NCI-H1694 (cell line): ENCODE measurements around the gene CCDC116.
A peak's percentile ranks its signal among the peaks of the same experiment; 100 is the strongest.
"Not testable (repeated sequence)": the region's sequence is repeated elsewhere in the genome, so short reads cannot be mapped to it uniquely, and the experiment has no call there.

Experiments used
- DNase-seq: peaks from one replicate; lab custom pipeline; 2025; lab: John Stamatoyannopoulos, UW

The CCDC116 gene

DNA sequence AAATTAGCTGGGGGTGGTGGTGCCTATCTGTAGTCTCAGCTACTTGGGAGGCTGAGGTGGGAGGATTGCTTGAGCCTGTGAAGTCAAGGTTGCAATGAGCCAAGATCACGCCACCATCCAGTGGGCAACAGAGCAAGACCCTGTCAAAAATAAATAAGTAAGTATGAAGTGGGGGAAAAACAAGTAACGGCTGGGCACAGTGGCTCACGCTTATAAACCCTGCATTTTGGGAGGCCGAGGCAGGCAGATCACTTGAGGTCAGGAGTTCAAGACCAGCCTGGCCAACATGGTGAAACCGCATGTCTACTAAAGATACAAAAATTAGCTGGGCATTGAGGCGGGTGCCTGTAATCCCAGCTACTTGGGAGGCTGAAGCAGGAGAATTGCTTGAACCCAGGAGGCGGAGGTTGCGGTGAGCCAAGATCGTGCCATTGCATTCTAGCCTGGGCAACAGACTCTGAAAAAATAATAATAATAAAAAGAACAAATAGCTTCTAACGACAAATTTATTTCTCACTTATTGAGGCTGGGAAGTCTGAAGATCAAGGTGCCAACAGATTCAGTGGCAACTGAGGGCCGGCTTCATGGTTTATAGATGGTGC is 22.9 kb upstream of the CCDC116 start:
- DNase-seq: not testable (repeated sequence)

DNA sequence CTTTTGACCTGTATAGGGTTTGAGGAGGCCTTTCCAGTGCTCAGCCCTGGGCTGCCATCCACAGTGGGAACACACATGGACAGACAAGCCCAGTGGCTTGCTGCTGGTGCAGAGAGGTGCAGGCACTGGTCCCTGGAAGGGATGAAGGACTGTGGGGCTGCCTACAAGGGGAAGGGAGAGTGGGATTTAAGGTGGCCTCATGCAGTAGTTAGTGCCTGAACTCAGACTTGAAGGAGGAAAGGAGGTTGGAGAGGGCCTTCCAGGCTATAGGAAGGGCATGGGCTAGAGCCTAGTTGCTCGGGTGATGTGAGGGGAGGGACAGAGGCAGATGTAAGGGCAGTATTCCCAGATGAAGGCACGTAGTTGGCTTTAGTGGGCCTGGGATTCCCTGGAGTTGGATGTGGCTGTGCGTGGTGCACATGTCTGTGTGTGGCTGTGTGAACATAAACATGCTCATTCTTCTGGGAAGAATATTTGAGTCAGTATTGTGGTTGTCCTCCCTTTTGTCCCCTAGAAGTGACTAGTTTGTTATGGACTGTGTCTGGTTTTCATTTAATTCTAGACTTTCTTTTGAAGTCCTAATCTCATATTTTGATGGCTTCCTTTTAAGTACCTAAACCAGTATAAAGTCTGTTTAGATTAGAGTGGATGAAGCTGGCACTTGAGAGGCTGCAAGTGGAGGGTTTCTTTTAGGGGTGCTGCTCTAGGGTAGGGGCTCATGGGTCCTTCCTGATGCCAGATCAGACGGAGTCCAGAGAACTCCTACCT is 21.2 kb upstream of the CCDC116 start:
- no peak for DNase-seq

DNA sequence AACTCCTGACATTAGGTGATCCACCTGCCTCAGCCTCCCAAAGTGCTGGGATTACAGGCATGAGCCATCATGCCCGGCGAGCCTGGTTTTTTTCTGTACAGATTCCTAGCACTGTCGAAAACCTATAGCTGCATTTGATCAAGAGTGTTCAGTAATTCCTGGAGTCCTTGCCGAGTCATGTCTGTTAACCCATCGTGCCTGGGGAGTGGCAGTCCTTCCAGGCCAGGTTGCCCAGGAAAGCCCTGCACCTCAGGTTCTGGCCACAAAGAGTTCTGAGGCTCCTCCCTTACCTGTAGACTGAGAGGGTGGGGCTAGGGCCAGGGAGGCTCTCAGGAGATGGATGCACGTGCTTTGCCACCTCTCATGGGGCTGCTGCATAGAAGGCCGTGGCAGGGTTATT is 19.7 kb upstream of the CCDC116 start:
- DNase-seq: no peak

GRCh38 chr22:21613553-21614233 is 18.9 kb upstream of the CCDC116 start:
- DNase-seq: no peak

- DNase-seq: no peak
Measured at GRCh38 chr22:21615731-21616130, 16.8 kb upstream of the CCDC116 start.

DNA sequence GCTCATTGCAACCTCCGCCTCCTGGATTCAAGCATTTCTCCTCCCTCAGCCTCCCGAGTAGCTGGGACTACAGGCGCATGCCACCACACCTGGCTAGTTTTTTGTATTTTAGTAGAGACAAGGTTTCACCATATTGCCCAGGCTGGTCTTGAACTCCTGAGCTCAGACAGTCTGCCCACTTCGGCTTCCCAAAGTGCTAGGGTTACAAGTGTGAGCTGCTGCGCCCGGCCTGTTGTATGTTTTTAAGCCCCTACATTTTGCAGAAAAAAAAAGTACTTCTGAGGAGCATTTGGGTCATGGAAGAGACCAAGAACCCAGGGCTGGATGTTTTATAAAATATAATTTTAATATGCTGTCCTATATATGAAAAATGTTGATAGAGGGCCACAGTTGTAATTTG is 15.2 kb upstream of the CCDC116 start:
- DNase-seq: not testable (repeated sequence)

GRCh38 chr22:21621025-21621424 is 11.5 kb upstream of the CCDC116 start:
- no peak for DNase-seq

GRCh38 chr22:21622011-21622918 is 10.3 kb upstream of the CCDC116 start:
- no peak for DNase-seq

DNA sequence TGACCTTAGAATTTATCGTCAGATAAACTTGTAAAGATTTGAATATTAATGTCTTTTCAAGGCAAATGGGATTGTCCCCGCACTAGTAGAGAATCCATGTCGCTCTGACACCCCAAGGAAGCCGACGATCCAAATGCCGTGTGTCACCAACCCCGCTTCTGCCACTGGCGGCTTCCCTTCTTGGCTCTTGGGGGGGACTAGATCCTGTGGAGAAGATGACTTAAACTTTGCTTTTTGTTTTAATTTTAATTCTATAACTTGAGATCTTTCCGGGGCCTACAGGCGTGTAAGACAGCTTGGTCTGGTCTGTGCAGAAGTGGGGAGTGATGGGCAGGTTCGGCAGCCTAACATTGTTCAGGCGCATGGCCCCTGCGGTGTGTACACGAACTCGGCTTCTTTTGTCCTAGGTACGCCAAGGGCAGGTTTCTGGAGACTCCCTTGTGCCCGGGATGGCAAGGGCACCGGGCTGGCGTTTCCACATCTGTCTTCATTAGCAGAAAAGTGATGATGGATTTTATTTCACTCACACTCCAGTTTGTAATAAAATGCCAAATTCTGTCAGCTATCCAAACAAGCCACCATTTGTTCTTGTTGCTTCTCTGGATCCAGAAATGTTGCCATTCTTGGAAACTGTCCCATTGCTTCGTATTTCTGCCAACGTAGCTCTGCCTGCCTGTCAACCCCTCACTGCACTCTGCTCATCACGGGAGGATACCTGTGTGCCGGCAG is 9.5 kb upstream of the CCDC116 start:
- DNase-seq: peak; percentile 65

DNA sequence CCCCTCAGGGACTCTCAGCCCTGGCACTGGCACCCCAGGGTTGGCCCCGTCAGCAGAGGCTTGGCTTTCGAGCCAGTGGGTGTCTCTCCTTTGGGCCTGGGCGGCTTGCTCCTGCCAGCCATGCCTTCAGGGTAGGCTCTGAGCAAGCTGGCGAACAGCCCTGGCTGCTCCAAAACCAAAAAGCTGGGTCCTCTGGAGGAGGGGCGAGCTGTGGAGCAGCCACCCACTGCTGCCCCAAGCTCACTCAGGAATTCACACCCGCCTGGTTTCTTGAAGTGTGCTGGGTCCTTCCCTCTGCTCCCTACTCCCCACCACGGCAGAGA is 9.0 kb upstream of the CCDC116 start:
- no peak for DNase-seq

GRCh38 chr22:21624120-21624879 is 8.3 kb upstream of the CCDC116 start:
- peak; percentile 38 for DNase-seq

DNA sequence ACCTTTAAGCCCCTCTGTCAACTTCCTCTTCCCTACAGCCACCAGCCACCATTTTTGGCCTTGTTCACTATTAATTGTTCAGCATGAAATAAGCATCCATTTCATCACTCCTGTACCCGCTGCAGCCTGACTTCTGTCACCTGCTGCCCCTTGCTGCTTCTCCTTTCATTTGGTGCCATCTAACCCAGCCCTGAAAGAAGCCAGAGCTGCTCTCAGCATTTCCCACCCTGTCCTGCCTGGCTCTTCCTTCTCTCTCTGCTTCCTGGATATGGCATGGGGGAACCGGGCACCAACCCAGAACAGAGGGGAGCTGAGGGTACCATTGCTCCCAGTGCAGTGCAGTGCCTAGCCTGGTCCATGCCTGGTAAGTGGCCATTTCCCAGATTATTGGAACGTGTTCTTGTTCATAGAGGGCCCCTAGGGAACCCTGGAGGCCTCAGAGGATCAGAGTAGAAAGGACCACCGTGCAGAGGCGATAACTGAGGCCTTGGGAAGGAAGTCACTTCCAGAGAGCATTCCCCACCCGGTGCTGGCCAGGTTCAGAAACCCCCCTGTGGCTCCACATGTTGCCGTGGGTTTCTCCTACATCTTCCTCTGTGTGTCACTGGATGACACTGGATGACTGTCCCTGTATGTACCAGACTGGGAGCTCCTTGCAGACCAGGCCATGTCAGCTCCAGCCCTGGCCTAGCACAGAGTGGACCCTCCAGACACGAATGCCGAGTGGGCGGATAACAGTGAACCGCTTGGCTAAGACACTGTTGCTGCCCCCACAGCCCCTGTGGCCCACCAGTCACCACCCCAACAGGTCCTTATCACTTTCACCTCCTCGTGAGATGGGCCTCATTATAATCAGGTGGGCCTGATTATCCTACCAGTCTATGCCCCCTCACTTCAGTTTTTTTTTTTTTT is 7.4 kb upstream of the CCDC116 start:
- DNase-seq: no peak

- DNase-seq: no peak
Measured at GRCh38 chr22:21626073-21626734, 6.4 kb upstream of the CCDC116 start.

- DNase-seq: peak; percentile 87
Measured at GRCh38 chr22:21626735-21627469, 5.7 kb upstream of the CCDC116 start.

- no peak for DNase-seq
Measured at GRCh38 chr22:21628386-21629254, 3.9 kb upstream of the CCDC116 start.

GRCh38 chr22:21629255-21630149 is 3.1 kb upstream of the CCDC116 start, which contains the start of gene YDJC:
Gene YDJC (minus strand): TSS chr22:21630022. CDS start chr22:21630014, 8 bp downstream.
- peak; percentile 86 for DNase-seq
